Right lobe of liver (tissue), 4 donors: ENCODE measurements around the gene RPS6KA2.

ENCODE experiments used
- POLR2A ChIP-seq: fragments of 450-650 bp; IDR thresholded peaks from one replicate; pipeline ENCODE4 v1.6.1; 2017; ENCODE audit warnings: antibody characterized with exemption, mild to moderate bottlenecking
- TF ChIP-seq, protein P1 (sequence below), 4 donors: fragments of 200-600 bp in 3 of 4; fragments of 450-650 bp in 1 of 4; IDR thresholded peaks; one replicate each; pipeline versions ENCODE4 v1.5.1 to v1.8.0; 2016 to 2022; ENCODE audit warnings: antibody characterized with exemption in 4 of 4, mild to moderate bottlenecking in 2 of 4
- donor health status: DM: no; HTN: no; CAD: no.
- donor health status: DM: no; HTN: no; CAD: no.
- donor health status: DM: no; HTN: yes; CAD: no.

DNA sequence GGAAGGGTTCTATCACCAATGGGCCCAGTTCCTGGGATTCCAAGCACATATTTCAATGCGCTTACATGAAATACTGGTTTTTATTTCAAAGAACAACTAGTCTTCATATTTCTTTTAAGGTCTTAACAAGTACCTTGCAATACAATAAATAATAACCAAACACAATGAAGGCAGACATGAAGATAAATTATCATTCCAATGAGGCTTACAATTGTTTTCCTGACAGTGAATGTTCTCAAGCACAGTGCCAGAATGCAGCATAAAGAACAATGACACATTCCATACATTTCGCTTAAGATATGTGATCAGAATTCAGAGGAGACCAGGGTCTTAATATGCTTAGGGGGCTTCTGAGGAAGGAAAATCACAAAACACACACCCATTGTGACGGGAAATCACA, 66.8 kb downstream of the RPS6KA2 start:
- TF ChIP-seq, protein P1, sequence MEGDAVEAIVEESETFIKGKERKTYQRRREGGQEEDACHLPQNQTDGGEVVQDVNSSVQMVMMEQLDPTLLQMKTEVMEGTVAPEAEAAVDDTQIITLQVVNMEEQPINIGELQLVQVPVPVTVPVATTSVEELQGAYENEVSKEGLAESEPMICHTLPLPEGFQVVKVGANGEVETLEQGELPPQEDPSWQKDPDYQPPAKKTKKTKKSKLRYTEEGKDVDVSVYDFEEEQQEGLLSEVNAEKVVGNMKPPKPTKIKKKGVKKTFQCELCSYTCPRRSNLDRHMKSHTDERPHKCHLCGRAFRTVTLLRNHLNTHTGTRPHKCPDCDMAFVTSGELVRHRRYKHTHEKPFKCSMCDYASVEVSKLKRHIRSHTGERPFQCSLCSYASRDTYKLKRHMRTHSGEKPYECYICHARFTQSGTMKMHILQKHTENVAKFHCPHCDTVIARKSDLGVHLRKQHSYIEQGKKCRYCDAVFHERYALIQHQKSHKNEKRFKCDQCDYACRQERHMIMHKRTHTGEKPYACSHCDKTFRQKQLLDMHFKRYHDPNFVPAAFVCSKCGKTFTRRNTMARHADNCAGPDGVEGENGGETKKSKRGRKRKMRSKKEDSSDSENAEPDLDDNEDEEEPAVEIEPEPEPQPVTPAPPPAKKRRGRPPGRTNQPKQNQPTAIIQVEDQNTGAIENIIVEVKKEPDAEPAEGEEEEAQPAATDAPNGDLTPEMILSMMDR (IDR thresholded peaks at IDR 0.05): no peak
- no peak for TF ChIP-seq POLR2A
